ENCODE data around the gene COL5A2. TPM values are rescaled to one million over a fixed set of nuclear protein-coding genes. Genes with fewer than 3 reads are reported as not detected.

The COL5A2 gene
- total RNA-seq, 1 donor from 2014 or later: 0.23 TPM

GRCh38 chr2:189076572-189076971, 103.0 kb downstream of the COL5A2 start:
- Mint-ChIP-seq H3K4me1 (ENCODE audit: low read depth) (no peaks in the 10 kb centered on the region), H3K27me3 (ENCODE audit: low read depth) (no peaks in the 10 kb centered on the region), H3K4me3 (ENCODE audit: low read depth) (no peak overlapping the region), H3K36me3 (ENCODE audit: low read depth) (no peaks in the 10 kb centered on the region), H3K9me3 (no peaks in the 10 kb centered on the region), H3K27ac (no peak overlapping the region)
- DNase-seq (ENCODE audit: low spot score): no peak
- intact Hi-C loops (cut with micrococcal nuclease): no loop called here

- Mint-ChIP-seq H3K27me3 (ENCODE audit: low read depth) (no peaks in the 10 kb centered on the region), H3K4me3 (ENCODE audit: low read depth) (no peak overlapping the region), H3K27ac (no peak overlapping the region), H3K9me3 (no peaks in the 10 kb centered on the region), H3K4me1 (ENCODE audit: low read depth) (no peaks in the 10 kb centered on the region), H3K36me3 (ENCODE audit: low read depth) (no peaks in the 10 kb centered on the region)
- intact Hi-C loops (cut with micrococcal nuclease): no loop called here
- DNase-seq (ENCODE audit: low spot score): no peak
These were observed 103.4 kb downstream of the COL5A2 start for GRCh38 chr2:189076120-189076519.

- no peak overlapping the region for H3K4me3 Mint-ChIP-seq (ENCODE audit: low read depth)
- H3K9me3 Mint-ChIP-seq: no peaks in the 10 kb centered on the region
- H3K36me3 Mint-ChIP-seq (ENCODE audit: low read depth): no peaks in the 10 kb centered on the region
- intact Hi-C loops (cut with micrococcal nuclease): no loop called here
- H3K27ac Mint-ChIP-seq: no peak overlapping the region
- DNase-seq (ENCODE audit: low spot score): no peak
- no peaks in the 10 kb centered on the region for H3K27me3 Mint-ChIP-seq (ENCODE audit: low read depth)
- H3K4me1 Mint-ChIP-seq (ENCODE audit: low read depth): no peaks in the 10 kb centered on the region
These were observed 105.1 kb downstream of the COL5A2 start for GRCh38 chr2:189074506-189074905.

GRCh38 chr2:189072036-189072435, 107.5 kb downstream of the COL5A2 start:
- no peak overlapping the region for H3K27ac Mint-ChIP-seq

GRCh38 chr2:189069855-189070619, 109.5 kb downstream of the COL5A2 start:
- no peak overlapping the region for H3K4me3 Mint-ChIP-seq (ENCODE audit: low read depth)
- intact Hi-C loops (cut with micrococcal nuclease): no loop called here
- H3K36me3 Mint-ChIP-seq (ENCODE audit: low read depth): no peaks in the 10 kb centered on the region
- no peak for DNase-seq (ENCODE audit: low spot score)
- no peak overlapping the region for H3K27ac Mint-ChIP-seq
- H3K4me1 Mint-ChIP-seq (ENCODE audit: low read depth): no peaks in the 10 kb centered on the region
- H3K27me3 Mint-ChIP-seq (ENCODE audit: low read depth): no peaks in the 10 kb centered on the region
- H3K9me3 Mint-ChIP-seq: no peaks in the 10 kb centered on the region

More at GRCh38 chr2:189072036-189072435, 107.5 kb downstream of the COL5A2 start:
- DNase-seq (ENCODE audit: low spot score): no peak
- H3K4me3 Mint-ChIP-seq (ENCODE audit: low read depth): no peak overlapping the region
- H3K4me1 Mint-ChIP-seq (ENCODE audit: low read depth): no peaks in the 10 kb centered on the region
- H3K36me3 Mint-ChIP-seq (ENCODE audit: low read depth): no peaks in the 10 kb centered on the region
- intact Hi-C loops (cut with micrococcal nuclease): no loop called here
- no peaks in the 10 kb centered on the region for H3K27me3 Mint-ChIP-seq (ENCODE audit: low read depth)
- no peaks in the 10 kb centered on the region for H3K9me3 Mint-ChIP-seq

GRCh38 chr2:189066037-189066436, 113.5 kb downstream of the COL5A2 start:
- no peak for DNase-seq (ENCODE audit: low spot score)
- H3K36me3 Mint-ChIP-seq (ENCODE audit: low read depth): no peaks in the 10 kb centered on the region
- no peaks in the 10 kb centered on the region for H3K9me3 Mint-ChIP-seq
- no peaks in the 10 kb centered on the region for H3K4me1 Mint-ChIP-seq (ENCODE audit: low read depth)
- H3K4me3 Mint-ChIP-seq (ENCODE audit: low read depth): no peak overlapping the region
- intact Hi-C loops (cut with micrococcal nuclease): no loop called here
- no peaks in the 10 kb centered on the region for H3K27me3 Mint-ChIP-seq (ENCODE audit: low read depth)
- no peak overlapping the region for H3K27ac Mint-ChIP-seq

- no peak overlapping the region for H3K27ac Mint-ChIP-seq
- H3K36me3 Mint-ChIP-seq (ENCODE audit: low read depth): no peaks in the 10 kb centered on the region
- intact Hi-C loops (cut with micrococcal nuclease): no loop called here
- H3K4me3 Mint-ChIP-seq (ENCODE audit: low read depth): no peak overlapping the region
- no peaks in the 10 kb centered on the region for H3K4me1 Mint-ChIP-seq (ENCODE audit: low read depth)
- no peaks in the 10 kb centered on the region for H3K9me3 Mint-ChIP-seq
- H3K27me3 Mint-ChIP-seq (ENCODE audit: low read depth): no peaks in the 10 kb centered on the region
- DNase-seq (ENCODE audit: low spot score): no peak
These were observed 119.4 kb downstream of the COL5A2 start for GRCh38 chr2:189060096-189060642.

GRCh38 chr2:189057316-189057715, 122.2 kb downstream of the COL5A2 start:
- no peak overlapping the region for H3K27ac Mint-ChIP-seq
- no peak overlapping the region for H3K4me3 Mint-ChIP-seq (ENCODE audit: low read depth)
- no peaks in the 10 kb centered on the region for H3K4me1 Mint-ChIP-seq (ENCODE audit: low read depth)
- H3K27me3 Mint-ChIP-seq (ENCODE audit: low read depth): no peaks in the 10 kb centered on the region
- H3K36me3 Mint-ChIP-seq (ENCODE audit: low read depth): no peaks in the 10 kb centered on the region
- no peaks in the 10 kb centered on the region for H3K9me3 Mint-ChIP-seq
- intact Hi-C loops (cut with micrococcal nuclease): no loop called here
- no peak for DNase-seq (ENCODE audit: low spot score)

- Mint-ChIP-seq H3K9me3 (no peaks in the 10 kb centered on the region), H3K4me3 (ENCODE audit: low read depth) (no peak overlapping the region), H3K36me3 (ENCODE audit: low read depth) (no peaks in the 10 kb centered on the region), H3K27me3 (ENCODE audit: low read depth) (no peaks in the 10 kb centered on the region), H3K4me1 (ENCODE audit: low read depth) (no peaks in the 10 kb centered on the region), H3K27ac (no peak overlapping the region)
- intact Hi-C loops (cut with micrococcal nuclease): no loop called here
- DNase-seq (ENCODE audit: low spot score): no peak
These were observed 123.1 kb downstream of the COL5A2 start for GRCh38 chr2:189056200-189057106.

GRCh38 chr2:189050165-189050712, 129.3 kb downstream of the COL5A2 start:
- DNase-seq (ENCODE audit: low spot score): no peak
- intact Hi-C loops (cut with micrococcal nuclease): no loop called here
- no peak overlapping the region for H3K27ac Mint-ChIP-seq
- H3K36me3 Mint-ChIP-seq (ENCODE audit: low read depth): no peaks in the 10 kb centered on the region
- no peaks in the 10 kb centered on the region for H3K9me3 Mint-ChIP-seq
- no peaks in the 10 kb centered on the region for H3K27me3 Mint-ChIP-seq (ENCODE audit: low read depth)
- no peak overlapping the region for H3K4me3 Mint-ChIP-seq (ENCODE audit: low read depth)
- no peaks in the 10 kb centered on the region for H3K4me1 Mint-ChIP-seq (ENCODE audit: low read depth)

GRCh38 chr2:189049709-189050164, 129.8 kb downstream of the COL5A2 start:
- H3K9me3 Mint-ChIP-seq: no peaks in the 10 kb centered on the region
- no peaks in the 10 kb centered on the region for H3K36me3 Mint-ChIP-seq (ENCODE audit: low read depth)
- no peaks in the 10 kb centered on the region for H3K27me3 Mint-ChIP-seq (ENCODE audit: low read depth)
- no peak overlapping the region for H3K27ac Mint-ChIP-seq
- intact Hi-C loops (cut with micrococcal nuclease): no loop called here
- no peak for DNase-seq (ENCODE audit: low spot score)
- H3K4me3 Mint-ChIP-seq (ENCODE audit: low read depth): no peak overlapping the region
- no peaks in the 10 kb centered on the region for H3K4me1 Mint-ChIP-seq (ENCODE audit: low read depth)

GRCh38 chr2:189048189-189048588, 131.4 kb downstream of the COL5A2 start:
- intact Hi-C loops (cut with micrococcal nuclease): no loop called here
- no peak for DNase-seq (ENCODE audit: low spot score)
- Mint-ChIP-seq H3K27me3 (ENCODE audit: low read depth) (no peaks in the 10 kb centered on the region), H3K27ac (no peak overlapping the region), H3K4me3 (ENCODE audit: low read depth) (no peak overlapping the region), H3K4me1 (ENCODE audit: low read depth) (no peaks in the 10 kb centered on the region), H3K36me3 (ENCODE audit: low read depth) (no peaks in the 10 kb centered on the region), H3K9me3 (no peaks in the 10 kb centered on the region)
